Hematopoietic multipotent progenitor cell treated with erythropoietin and hydrocortisone succinate and interleukin-3 and kit ligand, for 15 days (in vitro differentiated cells): ENCODE measurements around the gene COQ2.

Experiments
- DNase-seq: peaks from one replicate; pipeline ENCODE4 v3.0.0-alpha.2; 2015; ENCODE audit warnings: low spot score

The COQ2 gene

GRCh38 chr4:83216959-83217683 is 67.5 kb downstream of the COQ2 start:
- DNase-seq, result no peak

GRCh38 chr4:83214079-83214478 is 70.5 kb downstream of the COQ2 start:
- DNase-seq, result no peak
